Kidney (tissue), 14 donors: Measurements from ENCODE around the gene ABI3BP. TPM values are rescaled to one million over a fixed set of nuclear protein-coding genes. Genes with fewer than 3 reads are reported as not detected.

ENCODE experiments used
- DNase-seq, 5 donors: peaks; one replicate each; pipeline ENCODE4 v3.0.0-alpha.2; 2013 to 2020
- FAIRE-seq: peaks from 2 replicates; lab custom pipeline; 2012; peaks lifted over from hg19 to GRCh38; lab: Jason Lieb, UNC
- H3K27ac ChIP-seq, 2 donors: one replicate each; pipeline ENCODE4 v1.7.0; 2013; ENCODE audit warnings: low read depth in 2 of 2, low read length in 2 of 2, inconsistent platforms in 1 of 2
- H3K27me3 ChIP-seq: one replicate; pipeline ENCODE4 v1.7.1; 2013; ENCODE audit warnings: low read length, inconsistent platforms; ENCODE audit not compliant: control insufficient read depth, insufficient read depth
- H3K36me3 ChIP-seq, 3 donors: one replicate each; pipeline versions ENCODE4 v1.7.0 to v1.7.1; 2013; ENCODE audit warnings: low read length in 3 of 3, control low read depth in 1 of 3, inconsistent platforms in 1 of 3; ENCODE audit not compliant: insufficient read depth in 3 of 3, control insufficient read depth in 2 of 3
- H3K4me1 ChIP-seq, 3 donors: one replicate each; pipeline versions ENCODE4 v1.7.0 to v1.7.1; 2013; ENCODE audit warnings: low read length in 3 of 3, inconsistent platforms in 1 of 3, low read depth in 1 of 3; ENCODE audit not compliant: control insufficient read depth in 2 of 3, insufficient read depth in 2 of 3
- H3K4me3 ChIP-seq, 3 donors: one replicate each; pipeline versions ENCODE4 v1.7.0 to v1.8.1; 2013; ENCODE audit warnings: low read length in 3 of 3, control low read depth in 1 of 3, inconsistent platforms in 1 of 3
- H3K9ac ChIP-seq, 3 donors: one replicate each; pipeline versions ENCODE4 v1.7.0 to v1.7.1; 2013; ENCODE audit warnings: low read length in 3 of 3, control low read depth in 1 of 3, inconsistent platforms in 1 of 3
- H3K9me3 ChIP-seq, 3 donors: one replicate each; pipeline versions ENCODE4 v1.7.0 to v1.7.1; 2013; ENCODE audit warnings: low read length in 3 of 3, control low read depth in 1 of 3, inconsistent platforms in 1 of 3; ENCODE audit not compliant: control insufficient read depth in 2 of 3, insufficient read depth in 1 of 3
- CTCF ChIP-seq: IDR thresholded peaks from 3 replicates; pipeline ENCODE4 v1.5.1; 2012; ENCODE audit warnings: mild to moderate bottlenecking, moderate library complexity, borderline replicate concordance; ENCODE audit not compliant: insufficient read depth; ENCODE audit errors: extremely low read depth
- intact Hi-C: fragments of 100-400 bp; cut with DNase I; formaldehyde crosslinking; loops from one replicate; pipeline ENCODE4 v1.11.1; 2022
- polyA plus RNA-seq: library from polyadenylated mRNA; stranded (reverse); fragments of 350-450 nt; fragmentation: Illumina TruSeq; extraction: RNeasy Lipid Tissue Mini Kit (QIAGEN cat#74804); gene quantifications from one replicate; pipeline ENCODE4 v1.2.3, GENCODE V29; 2014; ENCODE audit warnings: low read depth, low replicate concordance; ENCODE audit not compliant: insufficient read depth
- total RNA-seq: library from RNA; stranded (reverse); fragmentation: NEBNext Ultra II Directional; extraction: Animal tissue kit (Norgen Biotek cat#: 25700); gene quantifications from one replicate; pipeline ENCODE4 v1.2.1, GENCODE V29; 2021
- donor health status: control.
- donor health status: control.
- donor health status: control.
- donor health status: control.
- donor health status: control.
- donor health status: DM: yes; HTN: yes; CAD: no.
- donor health status: Normal renal cell carcinoma (clear cell type).

The ABI3BP gene
- total and polyA plus RNA-seq, 2 donors from 2014 or later: 7.1 to 160 TPM

GRCh38 chr3:100834332-100834731 is 158.9 kb downstream of the ABI3BP start:
- Histone ChIP-seq H3K9ac (no peak overlapping the region), H3K36me3 (no peaks in the 10 kb centered on the region), H3K27me3 (no peaks in the 10 kb centered on the region), H3K27ac (no peak overlapping the region), H3K9me3 (no peaks in the 10 kb centered on the region), H3K4me3 (no peak overlapping the region), H3K4me1 (no peaks in the 10 kb centered on the region)
- TF ChIP-seq CTCF: no peak
- FAIRE-seq (no peak), DNase-seq (no peak)
- intact Hi-C loops: no loop called here

DNA sequence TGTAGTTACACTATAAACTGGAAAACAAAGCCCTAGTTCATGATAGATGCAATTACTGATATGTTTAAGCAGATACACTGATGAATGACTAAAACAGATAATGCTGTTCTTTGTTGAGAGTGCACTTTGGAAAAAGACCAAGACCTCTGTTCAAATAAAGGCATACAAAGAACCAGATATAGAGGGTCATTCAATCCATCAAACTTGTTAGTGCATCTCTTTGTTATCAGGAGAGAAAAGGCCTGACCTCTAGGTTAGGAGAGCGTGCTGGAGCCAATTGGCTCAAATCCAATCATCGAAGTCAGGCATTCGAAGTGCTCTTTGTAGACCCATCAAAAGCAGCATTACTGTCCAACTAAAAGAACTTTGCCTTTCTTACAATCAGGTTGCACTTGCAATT is 159.7 kb downstream of the ABI3BP start:
- no peak overlapping the region for H3K4me3 ChIP-seq
- no peak overlapping the region for H3K9ac ChIP-seq
- intact Hi-C loops: no loop called here
- no peak for TF ChIP-seq CTCF
- no peak overlapping the region for H3K27ac ChIP-seq
- no peak for FAIRE-seq
- H3K9me3 ChIP-seq: no peaks in the 10 kb centered on the region
- no peaks in the 10 kb centered on the region for H3K27me3 ChIP-seq
- no peaks in the 10 kb centered on the region for H3K36me3 ChIP-seq
- no peaks in the 10 kb centered on the region for H3K4me1 ChIP-seq
- DNase-seq: no peak

- Histone ChIP-seq H3K9ac (no peak overlapping the region), H3K9me3 (no peaks in the 10 kb centered on the region), H3K4me1 (no peaks in the 10 kb centered on the region), H3K27ac (no peak overlapping the region), H3K4me3 (no peak overlapping the region), H3K36me3 (no peaks in the 10 kb centered on the region), H3K27me3 (no peaks in the 10 kb centered on the region)
- intact Hi-C loops: no loop called here
- TF ChIP-seq CTCF: no peak
- DNase-seq (no peak), FAIRE-seq (no peak)
Measured at GRCh38 chr3:100831629-100832028, 161.6 kb downstream of the ABI3BP start.

DNA sequence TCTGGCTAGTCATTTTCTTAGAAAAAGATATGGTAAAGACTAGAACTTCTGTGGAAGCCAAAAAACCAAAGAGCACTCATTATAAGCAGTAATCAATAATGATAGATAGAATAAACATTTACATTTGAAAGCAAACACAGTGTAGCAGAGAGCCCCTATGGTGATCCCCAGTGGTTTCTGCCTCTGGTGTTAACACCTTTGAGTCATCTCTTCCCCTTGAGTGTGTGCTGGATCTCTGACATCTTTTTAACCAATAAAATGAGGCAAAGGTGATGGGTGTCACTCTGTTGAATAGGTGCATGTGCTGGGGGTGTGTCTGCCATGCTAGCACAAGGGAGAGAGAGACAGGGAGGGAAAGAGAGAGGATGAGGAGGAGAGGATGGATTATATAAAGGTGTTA is 162.3 kb downstream of the ABI3BP start:
- no peaks in the 10 kb centered on the region for H3K4me1 ChIP-seq
- H3K36me3 ChIP-seq: no peaks in the 10 kb centered on the region
- intact Hi-C loops: no loop called here
- H3K9ac ChIP-seq: no peak overlapping the region
- H3K27ac ChIP-seq: no peak overlapping the region
- TF ChIP-seq CTCF: no peak
- H3K4me3 ChIP-seq: no peak overlapping the region
- no peaks in the 10 kb centered on the region for H3K9me3 ChIP-seq
- no peaks in the 10 kb centered on the region for H3K27me3 ChIP-seq
- no peak for DNase-seq
- no peak for FAIRE-seq
